Natural killer cell treated with Interleukin-12 subunit alpha and Interleukin-12 subunit beta and Interleukin-15 and Interleukin-18, amount 100 ng/mL, for 72 hours (primary cell): ENCODE results near the gene LSM12. TPM values are rescaled to one million over a fixed set of nuclear protein-coding genes. Genes with fewer than 3 reads are reported as not detected.

Experiments
- ATAC-seq, 2 donors: fragments of 150-1000 bp; cut with Tn5 transposase in 1 of 2; sonication (Bioruptor Pico), chemical (Tn5 transposase) in 1 of 2; 2 replicates each; pipeline ENCODE4 v1.10.0; 2021
- DNase-seq: peaks from one replicate; pipeline ENCODE4 v3.0.0; 2022; ENCODE audit warnings: low spot score
- H3K27ac Mint-ChIP-seq, 2 donors: 1 replicate in 1 of 2; 2 replicates in 1 of 2; pipeline ENCODE4 v1.8.0; 2022; ENCODE audit warnings: mixed read lengths in 2 of 2, mild to moderate bottlenecking in 1 of 2, moderate library complexity in 1 of 2
- H3K27me3 Mint-ChIP-seq, 2 donors: 1 replicate in 1 of 2; 2 replicates in 1 of 2; pipeline ENCODE4 v1.8.0; 2022; ENCODE audit warnings: mixed read lengths in 2 of 2
- H3K36me3 Mint-ChIP-seq: one replicate; pipeline ENCODE4 v1.8.0; 2022; ENCODE audit warnings: mixed read lengths
- H3K4me1 Mint-ChIP-seq, 2 donors: 1 replicate in 1 of 2; 2 replicates in 1 of 2; pipeline ENCODE4 v1.8.0; 2022; ENCODE audit warnings: low read depth in 2 of 2, mixed read lengths in 2 of 2, mild to moderate bottlenecking in 1 of 2
- H3K4me3 Mint-ChIP-seq: one replicate; pipeline ENCODE4 v1.8.0; 2022; ENCODE audit warnings: mixed read lengths
- H3K9me3 Mint-ChIP-seq: 2 replicates; pipeline ENCODE4 v1.8.0; 2022; ENCODE audit warnings: mixed read lengths
- total RNA-seq, 2 donors: library from RNA; stranded (reverse); gene quantifications; one replicate each; pipeline ENCODE4 v1.2.3, GENCODE V29; 2022

LSM12 gene
- total RNA-seq, 2 donors from 2014 or later, result 68.6 to 70.0 TPM

DNA sequence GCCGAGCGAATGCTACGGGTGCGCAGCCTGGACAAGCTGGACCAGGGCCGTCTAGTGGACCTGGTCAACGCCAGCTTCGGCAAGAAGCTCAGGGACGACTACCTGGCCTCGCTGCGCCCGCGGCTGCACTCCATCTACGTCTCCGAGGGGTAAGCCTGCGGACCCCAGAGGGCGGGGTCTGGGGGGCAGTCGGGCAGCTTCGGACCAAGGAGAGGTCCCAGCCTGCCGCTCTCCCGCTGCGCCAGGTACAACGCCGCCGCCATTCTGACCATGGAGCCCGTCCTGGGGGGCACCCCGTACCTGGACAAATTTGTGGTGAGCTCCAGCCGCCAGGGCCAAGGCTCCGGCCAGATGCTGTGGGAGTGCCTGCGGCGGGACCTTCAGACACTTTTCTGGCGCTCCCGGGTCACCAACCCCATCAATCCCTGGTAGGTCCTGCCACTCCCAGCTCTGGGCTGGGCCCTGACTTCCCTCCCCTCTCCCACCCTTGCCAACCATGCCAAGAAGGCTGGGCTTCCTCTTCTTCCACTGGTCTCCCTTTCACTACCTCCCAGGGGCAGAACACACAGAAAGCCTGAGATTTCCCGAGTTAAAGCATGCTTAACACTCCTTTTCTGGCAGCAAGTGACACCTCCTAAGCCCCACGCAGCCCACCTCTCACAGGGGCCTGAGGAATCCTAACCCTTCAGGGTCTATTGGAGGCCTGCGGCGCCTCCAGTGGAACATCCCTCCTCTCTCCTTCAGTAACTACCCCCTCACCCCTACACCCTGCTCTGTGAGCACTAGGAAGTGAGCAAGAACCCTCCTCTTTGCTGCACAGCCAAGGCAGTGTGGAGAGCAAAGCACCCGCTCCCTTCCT is 58.9 kb downstream of the LSM12 start:
- Mint-ChIP-seq H3K36me3 (no peaks in the 10 kb centered on the region), H3K27ac (peak overlapping the region; percentile 62 to 94)

DNA sequence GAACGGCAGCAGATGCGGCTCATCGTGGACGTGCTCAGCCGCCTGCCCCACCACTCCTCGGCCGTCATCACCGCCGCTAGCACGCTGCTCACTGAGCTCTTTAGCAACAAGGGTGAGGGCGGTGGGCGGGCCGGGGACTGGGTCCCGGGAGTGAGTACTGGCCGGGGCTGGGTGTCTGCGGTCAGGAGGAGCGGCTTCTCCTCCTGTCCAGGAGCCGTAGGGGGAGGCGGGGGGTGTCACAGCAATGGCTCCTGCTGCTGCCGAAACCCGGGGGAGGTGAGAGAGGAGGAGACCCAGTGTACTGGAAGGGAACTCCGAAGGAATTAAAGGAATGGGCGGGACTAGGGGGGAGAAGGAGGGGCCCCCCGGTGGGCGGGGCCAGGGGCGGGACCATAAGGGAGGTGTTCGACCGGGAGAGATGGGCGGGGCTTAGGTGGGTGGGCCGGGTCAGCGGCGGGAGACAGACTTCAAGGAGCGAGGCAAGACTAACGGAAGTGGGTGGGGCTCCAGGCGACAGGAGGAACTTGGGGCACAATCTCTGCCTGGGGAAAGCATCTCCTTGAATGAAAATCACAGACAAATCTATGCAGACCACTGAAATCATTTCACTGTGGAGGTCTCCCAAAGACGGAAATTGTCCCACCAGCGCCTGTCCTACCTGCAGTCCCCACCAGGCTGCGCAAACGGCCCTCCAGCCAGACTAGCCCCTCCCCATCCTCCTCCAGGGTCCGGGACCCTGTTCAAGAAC is 59.7 kb downstream of the LSM12 start:
- Mint-ChIP-seq H3K4me1 (peaks cover 15 to 18% of the 10 kb centered on the region in 2 donors), H3K9me3 (no peaks in the 10 kb centered on the region), H3K27ac (peak overlapping the region; percentile 77 to 94), H3K27me3 (peaks cover 0 to 9% of the 10 kb centered on the region in 2 donors), H3K4me3 (peak overlapping the region; percentile 86), H3K36me3 (no peaks in the 10 kb centered on the region)
- ATAC-seq, result peak; percentile 95 to 96
- peak; percentile 95 for DNase-seq

More for the DNA sequence above, 58.9 kb downstream of the LSM12 start:
- DNase-seq (no peak), ATAC-seq (no peak)
- Mint-ChIP-seq H3K9me3 (no peaks in the 10 kb centered on the region), H3K4me1 (peaks cover 15 to 18% of the 10 kb centered on the region in 2 donors), H3K27me3 (peaks cover 0 to 6% of the 10 kb centered on the region in 2 donors), H3K4me3 (peak overlapping the region; percentile 86)

DNA sequence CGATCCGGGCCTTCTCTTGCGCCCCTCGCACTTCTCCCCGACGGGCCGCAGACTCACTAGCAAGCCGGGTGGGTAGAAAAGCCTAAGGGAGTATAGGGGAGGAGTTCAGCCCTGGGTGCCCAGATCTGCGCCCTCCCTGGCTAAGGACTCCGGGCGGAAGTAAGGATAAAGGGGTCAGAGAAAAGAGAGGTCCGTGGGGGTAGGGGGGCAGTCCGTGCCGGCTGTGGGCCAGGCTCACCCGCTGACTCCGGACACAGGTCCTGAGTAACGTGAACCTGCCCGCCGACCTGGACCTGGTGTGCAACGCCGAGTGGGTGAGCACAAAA is 60.2 kb downstream of the LSM12 start:
- peaks cover 0 to 12% of the 10 kb centered on the region in 2 donors for H3K27me3 Mint-ChIP-seq
- peaks cover 15 to 18% of the 10 kb centered on the region in 2 donors for H3K4me1 Mint-ChIP-seq
- peak overlapping the region; percentile 86 for H3K4me3 Mint-ChIP-seq
- peak in 1 of 2 donors; percentile 1 for ATAC-seq
- no peaks in the 10 kb centered on the region for H3K9me3 Mint-ChIP-seq
- no peaks in the 10 kb centered on the region for H3K36me3 Mint-ChIP-seq
- DNase-seq, result no peak
- H3K27ac Mint-ChIP-seq, result peak overlapping the region; percentile 77 to 94

DNA sequence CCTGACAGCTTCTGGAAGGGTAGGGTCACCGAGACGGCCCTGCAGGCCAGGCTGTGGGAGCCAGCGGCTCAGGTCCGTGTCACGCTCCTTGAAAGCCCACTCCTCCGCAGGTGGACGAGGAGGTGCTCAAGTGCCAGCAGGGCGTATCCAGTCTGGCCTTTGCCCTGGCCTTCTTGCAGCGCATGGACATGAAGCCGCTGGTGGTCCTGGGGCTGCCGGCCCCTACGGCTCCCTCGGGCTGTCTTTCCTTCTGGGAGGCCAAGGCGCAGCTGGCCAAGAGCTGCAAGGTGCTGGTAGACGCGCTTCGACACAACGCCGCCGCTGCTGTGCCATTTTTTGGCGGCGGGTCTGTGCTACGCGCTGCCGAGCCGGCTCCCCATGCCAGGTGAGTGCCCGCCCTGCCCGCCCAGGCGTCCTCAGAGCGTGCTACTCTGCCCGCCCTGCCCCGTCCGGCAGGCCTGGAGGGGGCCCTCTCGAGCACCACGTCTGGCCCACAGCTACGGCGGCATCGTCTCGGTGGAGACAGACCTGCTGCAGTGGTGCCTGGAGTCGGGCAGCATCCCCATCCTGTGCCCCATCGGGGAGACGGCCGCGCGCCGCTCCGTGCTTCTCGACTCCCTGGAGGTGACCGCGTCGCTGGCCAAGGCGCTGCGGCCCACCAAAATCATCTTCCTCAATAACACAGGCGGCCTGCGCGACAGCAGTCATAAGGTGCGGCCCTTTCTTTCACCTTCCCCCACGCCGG is 60.8 kb downstream of the LSM12 start:
- peak overlapping the region; percentile 77 to 94 for H3K27ac Mint-ChIP-seq
- ATAC-seq, result peak; percentile 1 to 21
- H3K9me3 Mint-ChIP-seq, result no peaks in the 10 kb centered on the region

DNA sequence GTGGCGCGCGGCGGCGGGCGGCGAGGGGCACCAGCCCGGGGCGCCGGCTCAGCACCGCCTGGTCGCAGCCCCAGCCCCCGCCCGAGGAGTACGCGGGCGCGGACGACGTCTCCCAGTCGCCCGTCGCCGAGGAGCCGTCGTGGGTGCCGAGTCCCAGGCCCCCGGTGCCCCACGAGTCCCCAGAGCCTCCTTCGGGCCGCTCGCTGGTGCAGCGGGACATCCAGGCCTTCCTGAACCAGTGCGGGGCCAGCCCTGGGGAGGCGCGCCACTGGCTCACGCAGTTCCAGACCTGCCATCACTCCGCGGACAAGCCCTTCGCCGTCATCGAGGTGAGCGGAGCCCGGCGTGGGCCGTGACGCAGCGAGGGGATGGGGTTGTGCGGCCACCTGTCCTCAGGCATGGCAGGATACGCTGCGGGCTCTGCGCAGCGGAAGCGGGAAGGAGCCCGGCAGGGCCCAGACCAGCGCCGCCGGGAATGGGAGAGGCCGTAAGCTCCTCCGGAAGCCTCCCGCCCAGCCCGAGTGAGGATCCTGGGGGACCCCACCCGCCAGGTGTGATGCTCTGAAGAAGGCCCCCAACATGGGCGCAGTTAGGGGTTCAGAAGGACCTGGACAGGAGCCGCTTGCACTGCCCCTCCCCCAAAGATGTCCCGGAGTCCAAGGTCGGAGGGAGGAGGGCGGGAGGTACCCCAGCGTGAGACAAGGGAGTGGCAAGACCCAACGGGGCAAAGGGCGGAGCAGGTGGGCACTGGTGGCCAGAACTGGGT is 61.5 kb downstream of the LSM12 start:
- Mint-ChIP-seq H3K4me3 (no peak overlapping the region), H3K27me3 (peaks cover 0 to 12% of the 10 kb centered on the region in 2 donors), H3K9me3 (no peaks in the 10 kb centered on the region), H3K27ac (no peak overlapping the region), H3K4me1 (peaks cover 15% of the 10 kb centered on the region in 2 donors), H3K36me3 (no peaks in the 10 kb centered on the region)
- DNase-seq (no peak), ATAC-seq (no peak)

More for the DNA sequence above, 60.8 kb downstream of the LSM12 start:
- no peak for DNase-seq
- Mint-ChIP-seq H3K4me1 (peaks cover 15 to 17% of the 10 kb centered on the region in 2 donors), H3K4me3 (peak overlapping the region; percentile 86), H3K36me3 (no peaks in the 10 kb centered on the region), H3K27me3 (peaks cover 0 to 12% of the 10 kb centered on the region in 2 donors)

DNA sequence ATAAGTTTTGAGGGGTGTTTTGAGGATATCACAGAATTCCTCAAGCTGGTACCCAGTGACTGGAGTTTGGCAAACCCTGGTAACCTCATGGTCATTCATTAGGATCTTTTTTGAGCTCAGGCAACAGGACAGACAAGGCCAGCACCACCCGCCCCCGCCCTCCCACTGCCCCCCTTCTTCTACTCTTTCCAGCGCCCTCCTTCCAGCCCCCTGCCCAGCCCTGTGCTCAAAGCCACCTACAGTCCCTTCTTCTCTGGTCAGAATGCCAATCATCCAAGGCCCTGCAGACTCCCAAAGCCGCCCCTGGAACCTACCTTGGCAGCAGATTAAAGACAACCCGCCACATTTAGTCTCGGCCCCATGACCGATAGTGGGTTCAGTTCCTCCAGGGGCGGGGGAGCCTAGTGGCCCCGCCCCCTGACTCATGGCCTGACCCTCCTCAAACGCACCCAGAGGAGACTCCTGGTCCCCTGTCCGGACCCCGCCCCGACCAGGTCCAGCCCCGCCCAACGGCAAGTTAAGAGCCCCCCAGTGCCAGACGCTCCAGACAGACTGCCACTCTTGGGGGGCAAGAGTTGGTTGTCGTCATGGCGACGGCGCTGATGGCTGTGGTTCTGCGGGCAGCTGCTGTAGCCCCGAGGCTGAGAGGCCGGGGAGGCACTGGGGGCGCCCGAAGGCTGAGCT is 62.3 kb downstream of the LSM12 start, which contains the start of gene NAGS:
Gene NAGS, plus strand, starts transcription at position 546 of the 684 bp plus-strand sequence. Its CDS starts 42 bp downstream, at position 588.
- Mint-ChIP-seq H3K27ac (no peak within 1 kb of the TSS), H3K4me3 (no peak within 1 kb of the TSS), H3K27me3 (peaks cover 0 to 12% of the 10 kb centered on the region in 2 donors), H3K9me3 (no peaks in the 10 kb centered on the region), H3K36me3 (no peaks in the 10 kb centered on the region), H3K4me1 (peaks cover 15% of the 10 kb centered on the region in 2 donors)
- DNase-seq (no peak), ATAC-seq (no peak)

DNA sequence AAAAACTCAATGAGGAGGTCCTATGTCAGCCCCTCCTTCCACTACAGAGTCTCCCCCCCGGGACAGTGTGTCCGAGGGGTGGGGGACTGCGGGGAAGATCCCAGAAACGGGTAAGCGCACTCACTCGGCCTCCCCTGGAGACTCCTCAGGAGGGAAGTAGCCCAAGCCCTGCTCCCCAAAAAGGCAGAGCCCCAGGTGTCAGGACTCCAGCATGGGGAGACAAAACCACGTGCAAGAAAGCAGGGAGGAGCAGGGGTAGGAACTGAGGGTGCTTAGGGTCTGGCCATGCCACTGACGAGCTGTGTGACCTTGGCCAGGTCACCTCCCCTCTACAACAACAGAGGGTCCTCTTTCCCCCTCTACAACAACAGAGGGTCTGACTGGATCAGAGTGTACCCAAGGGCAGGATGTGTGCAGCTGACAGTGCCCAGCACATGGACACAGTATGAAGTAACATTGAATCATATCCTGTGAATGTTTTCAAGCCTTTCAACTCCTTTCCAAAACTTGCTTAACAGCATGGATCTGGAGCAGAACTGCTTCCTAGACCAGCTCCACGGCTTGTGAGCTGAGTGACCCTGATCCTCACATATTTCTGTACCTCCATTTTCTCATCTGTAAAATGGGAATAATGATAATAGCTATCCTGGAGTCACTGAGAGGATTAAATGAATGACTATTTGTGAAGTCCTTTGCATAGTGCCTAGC is 64.2 kb downstream of the LSM12 start:
- ATAC-seq (no peak), DNase-seq (no peak)
- no peak overlapping the region for H3K27ac Mint-ChIP-seq
- H3K4me3 Mint-ChIP-seq, result no peak overlapping the region
- H3K27me3 Mint-ChIP-seq, result peaks cover 7 to 17% of the 10 kb centered on the region in 2 donors
- H3K9me3 Mint-ChIP-seq, result no peaks in the 10 kb centered on the region
- peaks cover 7% of the 10 kb centered on the region in 2 donors for H3K4me1 Mint-ChIP-seq
- no peaks in the 10 kb centered on the region for H3K36me3 Mint-ChIP-seq

DNA sequence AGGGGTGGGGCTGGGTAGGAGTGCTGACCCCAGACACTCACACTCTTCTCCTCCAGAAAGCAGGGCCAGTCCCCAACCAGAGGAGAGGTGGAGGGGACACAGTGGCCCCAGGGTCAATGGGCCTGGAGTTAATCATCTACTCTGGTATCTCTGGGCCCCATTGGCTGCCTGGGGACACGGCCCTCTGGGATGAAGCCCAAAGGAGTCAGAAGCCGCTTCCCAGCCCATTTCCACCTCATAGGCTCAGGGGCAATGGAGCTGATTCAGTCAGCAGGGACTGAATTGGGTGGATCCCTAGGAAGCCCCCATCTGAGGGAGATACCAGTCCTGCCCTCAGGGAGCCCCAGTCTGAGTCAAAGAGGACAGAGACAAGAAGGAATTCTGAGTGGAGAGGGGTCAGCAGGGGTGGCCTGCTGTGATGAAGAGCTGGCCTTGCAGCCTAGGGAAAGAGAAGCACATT is 65.0 kb downstream of the LSM12 start:
- H3K9me3 Mint-ChIP-seq, result no peaks in the 10 kb centered on the region
- H3K4me3 Mint-ChIP-seq, result no peak overlapping the region
- H3K27me3 Mint-ChIP-seq, result peaks cover 7 to 17% of the 10 kb centered on the region in 2 donors
- no peak overlapping the region for H3K27ac Mint-ChIP-seq
- no peak for DNase-seq
- peaks cover 7% of the 10 kb centered on the region in 2 donors for H3K4me1 Mint-ChIP-seq
- no peaks in the 10 kb centered on the region for H3K36me3 Mint-ChIP-seq
- ATAC-seq, result no peak

DNA sequence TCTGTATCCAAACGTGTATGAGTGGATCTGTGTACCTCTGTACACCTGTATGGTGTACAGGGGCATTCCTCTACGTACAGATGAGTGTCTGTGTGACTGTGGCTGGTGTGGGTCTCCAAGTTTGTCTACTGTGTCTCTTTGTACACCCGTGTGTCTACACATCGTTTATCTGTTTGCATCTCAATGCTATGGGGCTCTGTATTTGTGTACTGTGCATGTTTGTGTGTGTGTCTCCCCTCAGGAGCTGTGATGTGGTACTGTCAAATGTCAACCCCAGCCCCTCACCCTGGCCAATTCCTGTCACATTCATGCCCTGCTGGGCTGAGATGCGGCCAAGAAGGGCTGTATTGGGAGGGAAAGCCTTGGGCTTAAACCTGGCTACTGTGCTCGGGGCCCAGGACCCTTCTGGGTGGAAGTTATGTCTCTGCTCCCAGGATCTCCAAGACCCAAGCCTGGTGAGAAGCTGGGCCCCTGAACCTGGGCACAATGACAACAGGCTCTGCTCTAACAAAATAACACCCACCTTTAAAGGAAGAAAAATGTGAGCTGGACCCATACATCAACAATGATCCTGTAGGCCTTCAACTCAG is 65.5 kb downstream of the LSM12 start:
- no peak for DNase-seq
- H3K27ac Mint-ChIP-seq, result no peak overlapping the region
- peaks cover 7 to 16% of the 10 kb centered on the region in 2 donors for H3K27me3 Mint-ChIP-seq
- H3K9me3 Mint-ChIP-seq, result no peaks in the 10 kb centered on the region
- no peaks in the 10 kb centered on the region for H3K36me3 Mint-ChIP-seq
- no peak for ATAC-seq
- H3K4me3 Mint-ChIP-seq, result no peak overlapping the region
- H3K4me1 Mint-ChIP-seq, result peaks cover 1% of the 10 kb centered on the region in 2 donors

DNA sequence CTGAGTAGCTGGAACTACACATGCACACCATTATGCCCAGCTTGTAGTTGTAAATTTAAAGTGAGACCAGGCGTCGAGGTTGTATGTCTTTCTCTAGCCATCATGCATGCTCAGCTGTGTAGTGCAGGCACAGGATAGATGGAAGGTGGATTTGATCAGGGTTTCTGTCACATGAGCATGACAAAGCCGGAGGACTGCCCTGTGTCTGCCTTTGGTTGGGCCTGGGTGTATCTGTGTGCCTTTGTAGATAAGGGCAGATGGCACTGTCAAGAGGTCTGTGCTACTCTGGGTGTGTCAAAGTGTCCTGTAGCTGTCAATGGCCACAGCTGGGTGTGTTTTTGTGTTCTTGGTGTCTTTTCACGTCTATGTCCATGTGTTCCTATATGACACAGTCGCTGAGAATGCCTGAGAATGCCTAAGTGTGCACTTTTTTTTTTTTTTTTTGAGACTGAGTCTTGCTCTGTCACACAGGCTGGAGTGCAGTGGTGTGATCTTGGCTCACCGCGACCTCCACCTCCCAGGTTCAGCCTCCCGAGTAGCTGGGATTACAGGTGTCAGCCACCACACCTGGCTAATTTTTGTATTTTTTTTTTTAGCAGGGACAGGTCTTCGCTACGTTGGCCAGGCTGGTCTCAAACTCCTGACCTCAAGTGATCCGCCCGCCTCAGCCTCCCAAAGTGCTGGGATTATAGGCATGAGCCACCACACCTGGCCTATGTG is 66.2 kb downstream of the LSM12 start:
- Mint-ChIP-seq H3K36me3 (no peaks in the 10 kb centered on the region), H3K27me3 (peaks cover 7 to 17% of the 10 kb centered on the region in 2 donors), H3K27ac (no peak overlapping the region), H3K9me3 (no peaks in the 10 kb centered on the region), H3K4me3 (no peak overlapping the region), H3K4me1 (no peaks in the 10 kb centered on the region)
- DNase-seq (no peak), ATAC-seq (no peak)

DNA sequence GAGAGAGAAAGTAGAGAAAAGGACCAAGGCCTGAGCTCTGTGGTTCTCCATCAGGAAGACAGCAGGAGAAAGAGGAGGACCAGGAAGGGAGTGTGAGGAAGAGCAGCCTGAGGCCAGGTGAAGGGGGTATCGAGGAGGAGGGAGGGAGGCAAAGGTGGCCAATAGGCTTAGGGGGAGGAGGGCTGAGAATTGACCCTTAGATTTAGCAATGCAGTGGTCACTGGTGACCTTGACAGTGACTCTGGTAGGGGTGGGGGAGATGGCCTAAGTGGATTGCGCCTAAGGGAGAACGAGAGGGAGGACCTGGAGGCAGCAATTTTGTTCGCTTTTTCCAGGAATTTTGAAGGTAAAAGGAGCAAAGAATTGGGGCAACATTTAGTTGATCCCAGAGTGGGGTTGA is 67.4 kb downstream of the LSM12 start:
- no peaks in the 10 kb centered on the region for H3K36me3 Mint-ChIP-seq
- no peak overlapping the region for H3K27ac Mint-ChIP-seq
- ATAC-seq (no peak), DNase-seq (no peak)
- no peaks in the 10 kb centered on the region for H3K4me1 Mint-ChIP-seq
- H3K4me3 Mint-ChIP-seq, result no peak overlapping the region
- H3K27me3 Mint-ChIP-seq, result peaks cover 12 to 20% of the 10 kb centered on the region in 2 donors
- H3K9me3 Mint-ChIP-seq, result no peaks in the 10 kb centered on the region
